ENCODE results near the gene TENM4. TPM values are rescaled to one million over a fixed set of nuclear protein-coding genes. Genes with fewer than 3 reads are reported as not detected.

Gene TENM4
- total and polyA plus RNA-seq, 11 donors = 0.08 to 6.4 (median 1.0) TPM

DNA sequence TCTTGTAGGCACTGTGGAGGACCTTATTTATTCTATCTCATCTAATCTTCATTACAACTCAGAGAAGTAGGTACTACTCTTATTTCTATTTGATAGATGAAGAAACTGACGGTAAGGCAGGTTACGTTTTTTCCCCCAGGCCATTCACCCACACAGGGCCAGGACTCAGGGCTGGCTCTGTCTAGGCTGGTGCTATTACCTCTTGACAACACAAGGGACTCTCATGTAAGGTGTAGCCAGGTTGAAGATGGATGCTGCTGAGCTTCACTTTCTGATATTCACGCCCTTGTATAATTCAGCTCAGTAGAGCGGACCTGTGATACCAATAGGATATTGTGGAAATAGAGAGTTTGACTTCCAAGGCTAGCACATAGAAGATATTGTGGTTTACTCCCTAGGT lies 453.1 kb downstream of the TENM4 start:
- Histone ChIP-seq H3K4me3 (no peak overlapping the region), H3K27ac (no peak overlapping the region), H3K36me3 (no peaks in the 10 kb centered on the region), H3K9me3 (peaks cover 0 to 4% (median 0%) of the 10 kb centered on the region in 12 donors), H3K27me3 (peaks cover 0 to 2% (median 0%) of the 10 kb centered on the region in 9 donors), H3K4me1 (no peaks in the 10 kb centered on the region)
- intact Hi-C loops (cut with DNase I) = no loop called here
- WGBS, 4 donors = 95 to 99% (median 97%) methylated on average over 4 of the region's 4 CpGs
- TF ChIP-seq POLR2A (IDR thresholded peaks at IDR 0.05) = no peak
- TF ChIP-seq, protein P1, sequence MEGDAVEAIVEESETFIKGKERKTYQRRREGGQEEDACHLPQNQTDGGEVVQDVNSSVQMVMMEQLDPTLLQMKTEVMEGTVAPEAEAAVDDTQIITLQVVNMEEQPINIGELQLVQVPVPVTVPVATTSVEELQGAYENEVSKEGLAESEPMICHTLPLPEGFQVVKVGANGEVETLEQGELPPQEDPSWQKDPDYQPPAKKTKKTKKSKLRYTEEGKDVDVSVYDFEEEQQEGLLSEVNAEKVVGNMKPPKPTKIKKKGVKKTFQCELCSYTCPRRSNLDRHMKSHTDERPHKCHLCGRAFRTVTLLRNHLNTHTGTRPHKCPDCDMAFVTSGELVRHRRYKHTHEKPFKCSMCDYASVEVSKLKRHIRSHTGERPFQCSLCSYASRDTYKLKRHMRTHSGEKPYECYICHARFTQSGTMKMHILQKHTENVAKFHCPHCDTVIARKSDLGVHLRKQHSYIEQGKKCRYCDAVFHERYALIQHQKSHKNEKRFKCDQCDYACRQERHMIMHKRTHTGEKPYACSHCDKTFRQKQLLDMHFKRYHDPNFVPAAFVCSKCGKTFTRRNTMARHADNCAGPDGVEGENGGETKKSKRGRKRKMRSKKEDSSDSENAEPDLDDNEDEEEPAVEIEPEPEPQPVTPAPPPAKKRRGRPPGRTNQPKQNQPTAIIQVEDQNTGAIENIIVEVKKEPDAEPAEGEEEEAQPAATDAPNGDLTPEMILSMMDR (IDR thresholded peaks at IDR 0.05) = no peak
- no peak for DNase-seq
- no peak for ATAC-seq

DNA sequence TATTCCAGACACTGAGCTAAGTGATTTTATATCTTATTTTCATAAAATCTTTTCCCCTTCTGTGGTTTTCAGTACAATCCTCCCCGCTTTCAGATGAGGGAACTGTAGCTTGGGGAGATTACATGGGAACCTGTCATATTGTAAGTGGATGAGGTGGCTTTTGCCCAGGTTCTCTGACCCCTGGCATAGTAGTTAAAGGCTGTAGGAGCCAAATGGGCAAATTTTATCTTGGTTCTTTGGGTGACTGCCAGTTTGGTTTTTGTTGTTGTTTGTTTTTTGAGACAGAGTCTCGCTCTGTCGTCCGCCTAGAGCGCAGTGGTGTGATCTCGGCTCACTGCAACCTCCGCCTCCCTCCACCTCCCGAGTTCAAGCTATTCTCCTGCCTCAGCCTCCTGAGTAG lies 454.5 kb downstream of the TENM4 start:
- 94 to 96% (median 95%) methylated on average over 8 of the region's 8 CpGs for WGBS, 4 donors
- no peak overlapping the region for H3K4me3 ChIP-seq
- no peak overlapping the region for H3K27ac ChIP-seq
- DNase-seq (no peak), ATAC-seq (no peak)
- H3K36me3 ChIP-seq = no peaks in the 10 kb centered on the region
- H3K4me1 ChIP-seq = no peaks in the 10 kb centered on the region
- H3K27me3 ChIP-seq = peaks cover 0 to 2% (median 0%) of the 10 kb centered on the region in 9 donors
- intact Hi-C loops (cut with DNase I) = no loop called here
- peaks cover 0 to 4% (median 0%) of the 10 kb centered on the region in 12 donors for H3K9me3 ChIP-seq
- TF ChIP-seq, protein P1 (IDR thresholded peaks at IDR 0.05) = no peak
- TF ChIP-seq POLR2A (IDR thresholded peaks at IDR 0.05) = no peak

DNA sequence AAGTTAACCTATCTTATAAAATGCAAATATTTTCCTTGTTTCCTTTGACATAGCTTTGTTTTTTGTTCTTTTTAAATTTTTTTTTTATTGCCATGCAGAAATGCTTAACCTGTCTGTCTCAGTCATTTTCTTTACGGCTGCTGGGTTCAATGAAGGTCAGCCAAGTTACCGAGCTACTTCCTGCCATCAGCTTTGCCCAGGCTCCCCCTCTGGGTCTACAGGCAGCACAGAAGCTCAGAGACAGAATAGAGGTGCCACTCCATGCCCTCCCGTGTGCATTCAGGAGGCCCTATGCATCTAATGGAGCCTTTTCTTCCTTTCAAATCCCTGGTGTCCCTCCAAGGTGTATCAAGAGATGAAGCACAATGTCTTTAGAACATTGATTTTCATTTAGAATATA lies 455.2 kb downstream of the TENM4 start:
- Histone ChIP-seq H3K9me3 (peaks cover 0 to 4% (median 0%) of the 10 kb centered on the region in 12 donors), H3K27ac (no peak overlapping the region), H3K4me3 (no peak overlapping the region), H3K36me3 (no peaks in the 10 kb centered on the region), H3K27me3 (peaks cover 0 to 2% (median 0%) of the 10 kb centered on the region in 9 donors), H3K4me1 (no peaks in the 10 kb centered on the region)
- TF ChIP-seq POLR2A (IDR thresholded peaks at IDR 0.05) = no peak
- TF ChIP-seq, protein P1 (IDR thresholded peaks at IDR 0.05) = no peak
- intact Hi-C loops (cut with DNase I) = no loop called here
- ATAC-seq = no peak
- no peak for DNase-seq
- 37 to 55% (median 47%) methylated on average over 3 of the region's 3 CpGs for WGBS, 4 donors

DNA sequence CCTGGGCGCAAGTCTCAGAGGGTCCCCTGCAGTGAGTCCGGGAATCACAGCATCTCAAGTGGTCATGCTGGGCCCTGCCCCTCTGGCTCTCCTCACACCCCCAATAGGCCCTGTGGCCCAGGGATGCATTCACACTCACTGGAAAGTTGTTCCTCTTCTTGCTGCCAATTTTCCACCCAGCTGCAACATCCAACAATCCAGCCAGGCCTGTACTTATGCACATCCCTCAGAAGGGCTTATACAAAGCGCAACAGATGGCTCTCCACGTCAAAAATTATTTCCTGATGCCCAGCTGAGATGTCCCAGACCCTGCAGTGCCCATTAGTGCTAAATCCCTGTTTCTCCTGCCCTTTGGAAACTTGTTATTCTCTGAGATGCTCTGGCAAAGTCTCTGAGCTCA lies 458.4 kb downstream of the TENM4 start:
- no peak for DNase-seq
- Histone ChIP-seq H3K36me3 (no peaks in the 10 kb centered on the region), H3K9me3 (peaks cover 0 to 4% (median 0%) of the 10 kb centered on the region in 12 donors), H3K27me3 (peaks cover 0 to 5% (median 0%) of the 10 kb centered on the region in 9 donors), H3K4me1 (no peaks in the 10 kb centered on the region), H3K27ac (no peak overlapping the region), H3K4me3 (no peak overlapping the region)
- intact Hi-C loops (cut with DNase I) = no loop called here
- TF ChIP-seq, protein P1 (IDR thresholded peaks at IDR 0.05) = no peak
- no peak for TF ChIP-seq POLR2A (IDR thresholded peaks at IDR 0.05)
- WGBS, 4 donors = 86 to 94% (median 88%) methylated on average over 4 of the region's 4 CpGs
- no peak for ATAC-seq

Measured in heart left ventricle (tissue), 16 donors.